Endothelial cell of umbilical vein (primary cell): ENCODE results near the gene CMIP.

Experiments
- EZH2 ChIP-seq: IDR thresholded peaks from 2 replicates; pipeline ENCODE4 v1.6.1; 2012; ENCODE audit warnings: borderline replicate concordance, low read depth, mild to moderate bottlenecking, moderate library complexity, low read length, inconsistent platforms; ENCODE audit not compliant: severe bottlenecking
- MYC ChIP-seq: IDR thresholded peaks from one replicate; pipeline ENCODE4 v1.6.1; 2011; ENCODE audit warnings: mild to moderate bottlenecking, low read depth, low read length
- POLR2AphosphoS5 ChIP-seq: IDR thresholded peaks from 2 replicates; pipeline ENCODE4 v1.6.1; 2012; ENCODE audit warnings: low read depth, mild to moderate bottlenecking, control low read depth, low read length, moderate library complexity; ENCODE audit not compliant: insufficient read depth
- TF ChIP-seq, protein P1 (sequence below), 2 donors: IDR thresholded peaks; 1 replicate in 1 of 2; 2 replicates in 1 of 2; pipeline ENCODE4 v1.5.1; 2011; ENCODE audit warnings: low read length in 2 of 2, mild to moderate bottlenecking in 2 of 2, moderate library complexity in 2 of 2, control low read depth in 1 of 2, inconsistent platforms in 1 of 2, low read depth in 1 of 2; ENCODE audit not compliant: insufficient read depth in 1 of 2; ENCODE audit errors: extremely low read depth in 1 of 2

DNA sequence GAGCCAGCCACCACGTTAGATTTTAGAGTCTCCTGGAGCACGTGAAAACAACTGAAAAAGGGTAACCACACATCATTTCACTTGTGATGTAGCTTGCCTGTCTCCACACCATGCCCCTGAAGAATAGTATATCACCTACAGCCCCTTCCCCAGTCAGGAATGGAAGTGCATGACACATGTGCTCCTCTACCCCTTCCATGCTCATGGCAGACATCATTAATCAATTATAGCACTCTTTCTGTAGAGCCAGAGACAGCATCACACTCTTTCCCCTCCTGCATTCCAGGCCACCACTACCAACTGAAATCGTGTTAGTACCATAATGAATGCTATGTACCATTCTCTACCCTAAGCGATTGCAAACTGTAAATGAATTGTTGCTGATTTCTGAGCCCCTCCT lies 221.0 kb downstream of the CMIP start:
- TF ChIP-seq, protein P1, sequence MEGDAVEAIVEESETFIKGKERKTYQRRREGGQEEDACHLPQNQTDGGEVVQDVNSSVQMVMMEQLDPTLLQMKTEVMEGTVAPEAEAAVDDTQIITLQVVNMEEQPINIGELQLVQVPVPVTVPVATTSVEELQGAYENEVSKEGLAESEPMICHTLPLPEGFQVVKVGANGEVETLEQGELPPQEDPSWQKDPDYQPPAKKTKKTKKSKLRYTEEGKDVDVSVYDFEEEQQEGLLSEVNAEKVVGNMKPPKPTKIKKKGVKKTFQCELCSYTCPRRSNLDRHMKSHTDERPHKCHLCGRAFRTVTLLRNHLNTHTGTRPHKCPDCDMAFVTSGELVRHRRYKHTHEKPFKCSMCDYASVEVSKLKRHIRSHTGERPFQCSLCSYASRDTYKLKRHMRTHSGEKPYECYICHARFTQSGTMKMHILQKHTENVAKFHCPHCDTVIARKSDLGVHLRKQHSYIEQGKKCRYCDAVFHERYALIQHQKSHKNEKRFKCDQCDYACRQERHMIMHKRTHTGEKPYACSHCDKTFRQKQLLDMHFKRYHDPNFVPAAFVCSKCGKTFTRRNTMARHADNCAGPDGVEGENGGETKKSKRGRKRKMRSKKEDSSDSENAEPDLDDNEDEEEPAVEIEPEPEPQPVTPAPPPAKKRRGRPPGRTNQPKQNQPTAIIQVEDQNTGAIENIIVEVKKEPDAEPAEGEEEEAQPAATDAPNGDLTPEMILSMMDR (IDR thresholded peaks at IDR 0.05; ENCODE audit: extremely low read depth in 1 of 2, insufficient read depth in 1 of 2, low read depth in 1 of 2, low read length in 2 of 2), result no peak
- no peak for TF ChIP-seq EZH2
- TF ChIP-seq MYC, result no peak
- TF ChIP-seq POLR2AphosphoS5, result no peak
